Activated CD8-positive, alpha-beta T cell treated with anti-CD3 and anti-CD28 coated beads for 36 hours (primary cell): ENCODE data around the gene LYRM4. TPM values are rescaled to one million over a fixed set of nuclear protein-coding genes. Genes with fewer than 3 reads are reported as not detected.

Experiments used
- ATAC-seq: fragments of 200-7000 bp; cut with Tn5 transposase; one replicate; pipeline ENCODE4 v1.10.0; 2021; ENCODE audit warnings: mild to moderate bottlenecking, moderate library complexity
- CTCF ChIA-PET: fragments of 350-600 bp; sonication (Branson Sonifier 250); formaldehyde crosslinking; loops from one replicate; lab custom pipeline; 2021; ENCODE audit warnings: antibody characterized with exemption; lab: Charles Lee
- POLR2A ChIA-PET: fragments of 350-600 bp; sonication (Branson Sonifier 250); formaldehyde crosslinking; loops from one replicate; lab custom pipeline; 2021; ENCODE audit warnings: antibody characterized with exemption; lab: Charles Lee
- DNase-seq: peaks from one replicate; pipeline ENCODE4 v3.0.0-alpha.2; 2020
- H3K27ac Mint-ChIP-seq: one replicate; pipeline ENCODE4 v1.8.0; 2021; ENCODE audit warnings: mild to moderate bottlenecking, mixed read lengths
- H3K27me3 Mint-ChIP-seq: one replicate; pipeline ENCODE4 v1.8.0; 2021; ENCODE audit warnings: mixed read lengths
- H3K36me3 Mint-ChIP-seq: one replicate; pipeline ENCODE4 v1.8.0; 2021; ENCODE audit warnings: low read depth, mixed read lengths
- H3K4me1 Mint-ChIP-seq: one replicate; pipeline ENCODE4 v1.8.0; 2021; ENCODE audit warnings: low read depth, mixed read lengths
- H3K4me3 Mint-ChIP-seq: one replicate; pipeline ENCODE4 v1.8.0; 2021; ENCODE audit warnings: mild to moderate bottlenecking, moderate library complexity, mixed read lengths
- H3K9me3 Mint-ChIP-seq: one replicate; pipeline ENCODE4 v1.8.0; 2021; ENCODE audit warnings: mixed read lengths
- CTCF ChIP-seq: fragments of 200-600 bp; IDR thresholded peaks from one replicate; pipeline ENCODE4 v1.8.0; 2022; ENCODE audit warnings: antibody characterized with exemption, mild to moderate bottlenecking
- intact Hi-C: fragments of 100-400 bp; cut with micrococcal nuclease; formaldehyde crosslinking; loops from one replicate; pipeline ENCODE4 v1.10.0; 2022
- total RNA-seq, 2 experiments: library from RNA; stranded (reverse); gene quantifications; one replicate each; pipeline ENCODE4 v1.2.3, GENCODE V29; 2021

Gene LYRM4
- total RNA-seq, 2 experiments from 2014 or later, result 43.5 to 50.6 TPM

GRCh38 chr6:5215159-5215558 is 45.6 kb downstream of the LYRM4 start:
- no peak overlapping the region for H3K27ac Mint-ChIP-seq
- H3K27me3 Mint-ChIP-seq, result no peaks in the 10 kb centered on the region
- no peak for TF ChIP-seq CTCF
- POLR2A ChIA-PET, result no interaction called here
- peaks cover 8% of the 10 kb centered on the region for H3K4me1 Mint-ChIP-seq
- intact Hi-C loops, result no loop called here
- no peaks in the 10 kb centered on the region for H3K9me3 Mint-ChIP-seq
- ATAC-seq (no peak), DNase-seq (no peak)
- no peak overlapping the region for H3K4me3 Mint-ChIP-seq
- CTCF ChIA-PET, result interaction anchor here (1.2 to 3.3 kb wide), 6 partner anchors 19 to 170 kb away, joined by 3 to 17 read pairs (median 5); no protein-coding TSS in a partner anchor
- peaks cover 13% of the 10 kb centered on the region for H3K36me3 Mint-ChIP-seq

DNA sequence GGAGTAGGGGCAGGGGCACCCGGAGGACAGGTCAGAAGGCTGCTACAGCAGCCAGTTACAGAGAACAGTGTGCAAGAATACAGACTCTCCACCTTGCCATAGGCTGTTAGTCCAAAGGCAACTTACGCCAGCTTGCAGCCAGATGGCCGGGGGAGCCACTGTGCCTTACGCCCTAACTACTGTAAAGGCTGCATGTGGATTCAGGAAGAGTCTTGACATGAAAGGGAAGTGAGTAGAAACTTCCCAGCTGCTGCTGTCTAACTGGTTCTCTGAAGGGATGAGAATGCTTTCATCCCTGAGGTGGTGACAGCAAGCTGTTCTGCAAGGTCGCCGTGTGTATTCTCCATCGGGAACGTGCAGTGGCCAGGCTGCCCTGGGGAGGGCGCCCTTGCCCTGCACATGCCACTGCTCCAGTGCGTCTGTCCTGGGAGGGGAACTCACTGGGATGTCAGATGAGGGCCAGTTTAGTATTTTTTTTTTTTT is 46.1 kb downstream of the LYRM4 start:
- DNase-seq (peak; percentile 47), ATAC-seq (peak; percentile 69)
- no peak overlapping the region for H3K27ac Mint-ChIP-seq
- H3K27me3 Mint-ChIP-seq, result no peaks in the 10 kb centered on the region
- ChIA-PET CTCF (interaction anchor here (0.6 to 3.3 kb wide), 8 partner anchors 11 to 170 kb away, joined by 3 to 17 read pairs (median 6); no protein-coding TSS in a partner anchor), POLR2A (interaction anchor here (0.6 kb wide), 1 partner anchor 970 kb away, joined by 3 read pairs; no protein-coding TSS in a partner anchor)
- H3K9me3 Mint-ChIP-seq, result no peaks in the 10 kb centered on the region
- intact Hi-C loops, result no loop called here
- H3K4me3 Mint-ChIP-seq, result no peak overlapping the region
- peak; percentile 67 for TF ChIP-seq CTCF
- H3K4me1 Mint-ChIP-seq, result peaks cover 8% of the 10 kb centered on the region
- peaks cover 13% of the 10 kb centered on the region for H3K36me3 Mint-ChIP-seq

- POLR2A ChIA-PET, result interaction anchor here (0.6 kb wide), 1 partner anchor 970 kb away, joined by 3 read pairs; no protein-coding TSS in a partner anchor
- DNase-seq (no peak), ATAC-seq (no peak)
- H3K4me1 Mint-ChIP-seq, result peaks cover 8% of the 10 kb centered on the region
- no peak for TF ChIP-seq CTCF
- peaks cover 13% of the 10 kb centered on the region for H3K36me3 Mint-ChIP-seq
- H3K27ac Mint-ChIP-seq, result no peak overlapping the region
- intact Hi-C loops, result no loop called here
- CTCF ChIA-PET, result interaction anchor here (0.7 to 3.3 kb wide), 5 partner anchors 10 to 166 kb away, joined by 3 to 17 read pairs (median 7); no protein-coding TSS in a partner anchor
- no peaks in the 10 kb centered on the region for H3K9me3 Mint-ChIP-seq
- H3K4me3 Mint-ChIP-seq, result no peak overlapping the region
- no peaks in the 10 kb centered on the region for H3K27me3 Mint-ChIP-seq
Observed at GRCh38 chr6:5213836-5214235, 46.9 kb downstream of the LYRM4 start.

GRCh38 chr6:5211492-5211891 is 49.3 kb downstream of the LYRM4 start:
- ATAC-seq, result no peak
- POLR2A ChIA-PET, result no interaction called here

More at GRCh38 chr6:5211492-5211891, 49.3 kb downstream of the LYRM4 start:
- Mint-ChIP-seq H3K27ac (no peak overlapping the region), H3K4me3 (no peak overlapping the region), H3K9me3 (no peaks in the 10 kb centered on the region), H3K4me1 (peaks cover 8% of the 10 kb centered on the region), H3K27me3 (no peaks in the 10 kb centered on the region), H3K36me3 (peaks cover 26% of the 10 kb centered on the region)
- DNase-seq, result no peak
- intact Hi-C loops, result no loop called here
- CTCF ChIA-PET, result interaction anchor here (1.3 to 2.3 kb wide), 2 partner anchors 23 to 67 kb away, joined by 3 to 12 read pairs; no protein-coding TSS in a partner anchor
- TF ChIP-seq CTCF, result no peak
